Ovary (tissue), 9 donors: ENCODE data around the gene LRCH1. TPM values are rescaled to one million over a fixed set of nuclear protein-coding genes. Genes with fewer than 3 reads are reported as not detected.

Experiments used
- DNase-seq, 5 donors: peaks; one replicate each; pipeline ENCODE4 v3.0.0-alpha.2; 2019 to 2020
- H3K27ac ChIP-seq, 2 donors: fragments of 200-600 bp; one replicate each; pipeline versions ENCODE4 v1.5.1 to v1.8.0; 2019 to 2022
- H3K27me3 ChIP-seq: fragments of 200-600 bp; one replicate; pipeline ENCODE4 v1.8.0; 2022
- H3K36me3 ChIP-seq: fragments of 200-600 bp; sonication (generic); one replicate; pipeline ENCODE4 v1.5.1; 2019
- H3K4me1 ChIP-seq: one replicate; pipeline ENCODE4 v1.8.1; 2013; ENCODE audit warnings: mild to moderate bottlenecking, moderate library complexity; ENCODE audit not compliant: insufficient read depth
- H3K4me3 ChIP-seq: fragments of 200-600 bp; sonication (generic); one replicate; pipeline ENCODE4 v1.5.1; 2017
- H3K9me3 ChIP-seq, 2 donors: fragments of 200-600 bp in 1 of 2; sonication (generic) in 1 of 2; one replicate each; pipeline versions ENCODE4 v1.5.1 to v1.8.1; 2013 to 2019; ENCODE audit warnings: mild to moderate bottlenecking in 1 of 2, moderate library complexity in 1 of 2
- EP300 ChIP-seq: sonication (generic); formaldehyde crosslinking; IDR thresholded peaks from one replicate; pipeline ENCODE4 v1.6.1; 2017; ENCODE audit warnings: antibody characterized with exemption
- POLR2A ChIP-seq: fragments of 450-650 bp; IDR thresholded peaks from one replicate; pipeline ENCODE4 v1.6.1; 2017; ENCODE audit warnings: antibody characterized with exemption, mild to moderate bottlenecking, moderate library complexity
- WGBS, 3 donors: extraction: QIAGEN DNeasy Blood & Tissue Kit in 1 of 3; methylation state at CpG; one replicate each; pipeline versions ENCODE4 v1.1.5 to v1.1.7; 2013 to 2017; 5-methylcytosine and 5-hydroxymethylcytosine counted together
- intact Hi-C, 4 donors: fragments of 100-400 bp; cut with DNase I; formaldehyde crosslinking; loops; one replicate each; pipeline versions ENCODE4 v1.11.0 to v1.15.1; 2022 to 2023
- polyA plus RNA-seq, 2 donors: library from polyadenylated mRNA; stranded (reverse); fragments of 200-250 nt in 1 of 2; fragments of 350-450 nt in 1 of 2; fragmentation: Illumina TruSeq in 1 of 2; extraction: RNeasy Lipid Tissue Mini Kit (QIAGEN cat#74804) in 1 of 2; gene quantifications; one replicate each; pipeline ENCODE4 v1.2.3, GENCODE V29; 2013 to 2014
- total RNA-seq, 7 donors: library from RNA; depleted of rRNA in 2 of 7; stranded (reverse); fragments of >200 nt in 2 of 7; fragmentation: NEBNext Ultra II Directional in 3 of 7; extraction: Animal tissue kit (Norgen Biotek cat#: 25700) in 3 of 7; gene quantifications; one replicate each; pipeline versions ENCODE4 v1.1.0 to v1.2.4, GENCODE V29; 2016 to 2023
- TF ChIP-seq, protein P1 (sequence below), 3 donors: fragments of 450-650 bp in 2 of 3; fragments of 200-600 bp in 1 of 3; IDR thresholded peaks; one replicate each; pipeline versions ENCODE4 v1.5.1 to v1.8.0; 2016 to 2022; ENCODE audit warnings: antibody characterized with exemption in 3 of 3, mild to moderate bottlenecking in 1 of 3
- donor health status: DM: no; HTN: no; CAD: no; lungs with moderate emphysema.
- donor health status: DM: no; HTN: no; CAD: no.
- donor health status: Bipolar disorder and iron deficiency.
- donor health status: DM: yes; HTN: yes; CAD: no.
- donor health status: DM: no; HTN: no; CAD: no.
- donor health status: DM: yes; HTN: yes; CAD: no.

LRCH1 gene
- total and polyA plus RNA-seq, 9 donors, result 7.6 to 19.3 (median 15.8) TPM

GRCh38 chr13:46773541-46773940 lies 220.6 kb downstream of the LRCH1 start:
- DNase-seq, result no peak
- no peaks in the 10 kb centered on the region for H3K36me3 ChIP-seq

GRCh38 chr13:46775385-46776107 lies 222.6 kb downstream of the LRCH1 start:
- Histone ChIP-seq H3K27ac (no peak overlapping the region), H3K27me3 (no peaks in the 10 kb centered on the region), H3K4me1 (peaks cover 3% of the 10 kb centered on the region), H3K4me3 (no peak overlapping the region), H3K9me3 (no peaks in the 10 kb centered on the region), H3K36me3 (no peaks in the 10 kb centered on the region)
- no peak for DNase-seq
- TF ChIP-seq POLR2A, result no peak
- TF ChIP-seq EP300, result no peak
- TF ChIP-seq, protein P1, sequence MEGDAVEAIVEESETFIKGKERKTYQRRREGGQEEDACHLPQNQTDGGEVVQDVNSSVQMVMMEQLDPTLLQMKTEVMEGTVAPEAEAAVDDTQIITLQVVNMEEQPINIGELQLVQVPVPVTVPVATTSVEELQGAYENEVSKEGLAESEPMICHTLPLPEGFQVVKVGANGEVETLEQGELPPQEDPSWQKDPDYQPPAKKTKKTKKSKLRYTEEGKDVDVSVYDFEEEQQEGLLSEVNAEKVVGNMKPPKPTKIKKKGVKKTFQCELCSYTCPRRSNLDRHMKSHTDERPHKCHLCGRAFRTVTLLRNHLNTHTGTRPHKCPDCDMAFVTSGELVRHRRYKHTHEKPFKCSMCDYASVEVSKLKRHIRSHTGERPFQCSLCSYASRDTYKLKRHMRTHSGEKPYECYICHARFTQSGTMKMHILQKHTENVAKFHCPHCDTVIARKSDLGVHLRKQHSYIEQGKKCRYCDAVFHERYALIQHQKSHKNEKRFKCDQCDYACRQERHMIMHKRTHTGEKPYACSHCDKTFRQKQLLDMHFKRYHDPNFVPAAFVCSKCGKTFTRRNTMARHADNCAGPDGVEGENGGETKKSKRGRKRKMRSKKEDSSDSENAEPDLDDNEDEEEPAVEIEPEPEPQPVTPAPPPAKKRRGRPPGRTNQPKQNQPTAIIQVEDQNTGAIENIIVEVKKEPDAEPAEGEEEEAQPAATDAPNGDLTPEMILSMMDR (IDR thresholded peaks at IDR 0.05), result no peak
- intact Hi-C loops, result no loop called here
- 61 to 78% (median 67%) methylated on average over 8 of the region's 8 CpGs for WGBS, 3 donors

More at GRCh38 chr13:46773541-46773940, 220.6 kb downstream of the LRCH1 start:
- intact Hi-C loops, result no loop called here
- no peaks in the 10 kb centered on the region for H3K9me3 ChIP-seq
- no peaks in the 10 kb centered on the region for H3K27me3 ChIP-seq
- no peak for TF ChIP-seq EP300
- no peak for TF ChIP-seq POLR2A
- TF ChIP-seq, protein P1 (IDR thresholded peaks at IDR 0.05), result no peak
- WGBS, 3 donors, result 15 to 17% (median 16%) methylated on average over 2 of the region's 2 CpGs
- no peak overlapping the region for H3K4me3 ChIP-seq
- peaks cover 3% of the 10 kb centered on the region for H3K4me1 ChIP-seq
- H3K27ac ChIP-seq, result no peak overlapping the region

GRCh38 chr13:46778095-46778494 lies 225.1 kb downstream of the LRCH1 start:
- peaks cover 3% of the 10 kb centered on the region for H3K4me1 ChIP-seq
- WGBS, 3 donors, result 59 to 65% (median 60%) methylated on average over 3 of the region's 3 CpGs
- no peak overlapping the region for H3K4me3 ChIP-seq
- no peaks in the 10 kb centered on the region for H3K27me3 ChIP-seq
- no peaks in the 10 kb centered on the region for H3K36me3 ChIP-seq
- H3K9me3 ChIP-seq, result no peaks in the 10 kb centered on the region
- no peak for DNase-seq
- no peak for TF ChIP-seq POLR2A
- no peak for TF ChIP-seq EP300
- TF ChIP-seq, protein P1 (IDR thresholded peaks at IDR 0.05), result no peak
- intact Hi-C loops, result no loop called here
- no peak overlapping the region for H3K27ac ChIP-seq

DNA sequence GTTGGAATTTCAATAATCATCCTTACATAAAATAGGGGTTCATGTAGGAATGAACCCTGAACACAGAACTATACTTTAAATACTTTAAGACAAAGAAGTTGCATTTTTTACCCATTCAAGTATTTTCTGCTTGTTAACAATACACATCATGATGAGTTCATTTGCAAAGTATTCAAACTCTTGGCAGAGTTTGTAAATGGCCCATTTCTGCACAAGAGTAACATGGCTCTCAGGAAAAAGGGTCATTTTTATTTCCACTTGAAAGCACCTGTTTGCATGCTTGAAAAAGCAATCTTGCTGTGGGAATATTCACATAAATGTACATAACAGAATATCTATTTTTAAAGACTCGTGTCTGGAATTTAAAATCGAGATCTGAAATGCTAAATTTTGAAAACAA lies 225.9 kb downstream of the LRCH1 start:
- H3K9me3 ChIP-seq, result no peaks in the 10 kb centered on the region
- intact Hi-C loops, result no loop called here
- peaks cover 3% of the 10 kb centered on the region for H3K4me1 ChIP-seq
- DNase-seq, result no peak
- no peaks in the 10 kb centered on the region for H3K36me3 ChIP-seq
- H3K27ac ChIP-seq, result no peak overlapping the region
- H3K27me3 ChIP-seq, result no peaks in the 10 kb centered on the region
- 30 to 55% (median 43%) methylated on average over 2 of the region's 2 CpGs for WGBS, 3 donors
- H3K4me3 ChIP-seq, result no peak overlapping the region
- TF ChIP-seq EP300, result no peak
- TF ChIP-seq POLR2A, result no peak
- TF ChIP-seq, protein P1 (IDR thresholded peaks at IDR 0.05), result no peak
